Stimulated activated memory B cell treated with anti-CD40 and anti-IgM and Interleukin-4, amounts not matched to agents 10 μg/mL and 1 μg/mL and 100 μg/mL, for 72 hours (primary cell): ENCODE results near the gene CELF2.

Experiments used
- ATAC-seq: fragments of 150-1000 bp; cut with Tn5 transposase; 2 replicates; pipeline ENCODE4 v1.10.0; 2021
- H3K27ac Mint-ChIP-seq: one replicate; pipeline ENCODE4 v1.8.0; 2022; ENCODE audit warnings: mild to moderate bottlenecking, mixed read lengths
- H3K27me3 Mint-ChIP-seq: one replicate; pipeline ENCODE4 v1.8.0; 2022; ENCODE audit warnings: mixed read lengths
- H3K36me3 Mint-ChIP-seq: one replicate; pipeline ENCODE4 v1.8.0; 2022; ENCODE audit warnings: mixed read lengths
- H3K4me1 Mint-ChIP-seq: one replicate; pipeline ENCODE4 v1.8.0; 2022; ENCODE audit warnings: mixed read lengths
- H3K4me3 Mint-ChIP-seq: one replicate; pipeline ENCODE4 v1.8.0; 2022; ENCODE audit warnings: mild to moderate bottlenecking, moderate library complexity, mixed read lengths
- H3K9me3 Mint-ChIP-seq: one replicate; pipeline ENCODE4 v1.8.0; 2022; ENCODE audit warnings: mixed read lengths

Gene CELF2

DNA sequence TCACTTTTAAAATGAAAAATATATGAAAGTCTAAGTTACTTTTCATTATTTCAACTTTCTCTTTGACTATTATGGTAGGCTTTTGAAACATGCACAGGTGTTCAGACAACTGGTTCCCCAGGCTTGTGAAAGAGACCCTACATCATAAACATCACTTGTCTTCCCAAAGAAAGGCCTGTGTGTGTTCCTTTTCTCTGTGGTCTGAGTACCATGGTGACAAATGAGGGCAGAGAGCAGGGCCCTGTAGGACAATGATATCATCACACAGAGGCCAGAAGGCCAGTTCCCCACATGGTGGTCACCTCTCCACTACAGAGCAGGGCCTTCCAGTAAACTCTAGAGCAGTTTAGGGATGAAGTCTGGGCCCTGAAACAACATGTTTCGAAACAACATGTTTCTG lies 305.0 kb downstream of the CELF2 start:
- no peaks in the 10 kb centered on the region for H3K27me3 Mint-ChIP-seq
- H3K4me1 Mint-ChIP-seq, result peaks cover 43% of the 10 kb centered on the region
- no peak overlapping the region for H3K4me3 Mint-ChIP-seq
- no peak for ATAC-seq
- no peak overlapping the region for H3K27ac Mint-ChIP-seq
- peaks cover 87% of the 10 kb centered on the region for H3K36me3 Mint-ChIP-seq
- no peaks in the 10 kb centered on the region for H3K9me3 Mint-ChIP-seq

DNA sequence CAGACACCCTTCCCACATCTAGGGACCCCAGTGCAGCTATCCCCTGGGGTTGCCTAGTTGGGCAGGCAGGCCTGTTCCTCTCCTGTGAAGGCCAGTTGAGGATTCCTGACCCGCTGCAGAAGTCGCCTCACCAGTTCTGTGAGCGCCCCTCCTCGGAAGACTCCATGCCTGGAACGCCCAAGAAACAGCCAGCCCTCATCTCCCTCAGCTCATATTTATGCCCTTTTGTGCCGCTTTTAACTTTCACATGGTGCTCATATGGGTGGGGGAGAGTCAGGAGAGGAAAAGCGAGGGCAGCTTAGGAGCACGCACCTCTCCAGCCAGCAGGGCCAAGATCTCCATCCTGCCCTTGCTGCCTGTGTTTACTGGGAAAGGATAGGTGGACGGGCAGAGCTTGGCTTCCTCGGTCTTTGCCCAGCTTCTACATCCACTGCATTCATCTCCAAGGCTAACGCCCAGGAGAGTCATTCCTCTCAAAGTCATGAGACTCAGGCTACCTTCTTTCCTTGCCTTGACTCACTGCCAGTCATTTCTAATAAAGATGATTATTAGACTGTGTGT lies 307.2 kb downstream of the CELF2 start:
- no peak overlapping the region for H3K4me3 Mint-ChIP-seq
- no peaks in the 10 kb centered on the region for H3K27me3 Mint-ChIP-seq
- H3K9me3 Mint-ChIP-seq, result no peaks in the 10 kb centered on the region
- ATAC-seq, result no peak
- H3K27ac Mint-ChIP-seq, result no peak overlapping the region
- peaks cover 29% of the 10 kb centered on the region for H3K4me1 Mint-ChIP-seq
- H3K36me3 Mint-ChIP-seq, result peaks cover 82% of the 10 kb centered on the region

DNA sequence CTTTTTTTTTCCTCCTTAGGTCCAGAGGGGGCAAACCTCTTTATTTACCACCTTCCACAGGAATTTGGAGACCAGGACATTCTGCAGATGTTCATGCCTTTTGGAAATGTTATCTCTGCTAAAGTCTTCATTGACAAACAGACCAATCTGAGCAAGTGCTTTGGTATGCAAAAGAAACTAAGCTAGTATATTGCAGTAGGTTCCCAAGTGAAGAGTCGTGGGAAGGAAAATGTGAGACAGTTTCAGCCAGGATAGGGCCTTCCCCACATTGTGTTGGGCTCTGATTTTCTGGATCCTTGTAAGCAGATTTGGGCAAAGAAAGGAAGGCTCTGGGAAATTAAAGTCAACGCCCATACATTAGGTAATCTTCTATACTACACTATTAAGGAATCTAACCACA lies 308.1 kb downstream of the CELF2 start:
- Mint-ChIP-seq H3K27ac (peak overlapping the region; percentile 67), H3K4me1 (peaks cover 34% of the 10 kb centered on the region), H3K4me3 (no peak overlapping the region), H3K36me3 (peaks cover 82% of the 10 kb centered on the region), H3K9me3 (no peaks in the 10 kb centered on the region), H3K27me3 (no peaks in the 10 kb centered on the region)
- no peak for ATAC-seq

DNA sequence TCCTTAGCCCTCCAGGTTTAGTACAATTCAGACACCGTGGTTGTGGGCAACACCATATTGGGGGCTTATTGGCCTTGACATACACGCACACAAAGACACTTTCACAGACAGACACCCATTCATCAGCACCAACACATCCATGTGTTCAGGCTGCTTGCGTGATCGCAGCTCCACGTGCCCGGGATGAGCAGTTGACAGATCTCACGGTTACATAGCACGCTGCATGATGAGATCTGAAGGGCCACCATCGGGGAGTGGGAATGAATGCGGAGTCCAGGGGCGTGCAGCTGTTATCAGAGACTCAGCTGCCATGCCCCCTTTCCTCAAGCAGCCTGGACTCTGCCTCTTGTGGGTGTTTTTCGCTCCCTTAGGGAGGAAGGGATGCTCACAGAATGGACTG lies 308.6 kb downstream of the CELF2 start:
- Mint-ChIP-seq H3K4me3 (no peak overlapping the region), H3K9me3 (no peaks in the 10 kb centered on the region), H3K4me1 (peaks cover 31% of the 10 kb centered on the region), H3K27me3 (no peaks in the 10 kb centered on the region), H3K36me3 (peaks cover 77% of the 10 kb centered on the region), H3K27ac (peak overlapping the region; percentile 67)
- ATAC-seq, result no peak

DNA sequence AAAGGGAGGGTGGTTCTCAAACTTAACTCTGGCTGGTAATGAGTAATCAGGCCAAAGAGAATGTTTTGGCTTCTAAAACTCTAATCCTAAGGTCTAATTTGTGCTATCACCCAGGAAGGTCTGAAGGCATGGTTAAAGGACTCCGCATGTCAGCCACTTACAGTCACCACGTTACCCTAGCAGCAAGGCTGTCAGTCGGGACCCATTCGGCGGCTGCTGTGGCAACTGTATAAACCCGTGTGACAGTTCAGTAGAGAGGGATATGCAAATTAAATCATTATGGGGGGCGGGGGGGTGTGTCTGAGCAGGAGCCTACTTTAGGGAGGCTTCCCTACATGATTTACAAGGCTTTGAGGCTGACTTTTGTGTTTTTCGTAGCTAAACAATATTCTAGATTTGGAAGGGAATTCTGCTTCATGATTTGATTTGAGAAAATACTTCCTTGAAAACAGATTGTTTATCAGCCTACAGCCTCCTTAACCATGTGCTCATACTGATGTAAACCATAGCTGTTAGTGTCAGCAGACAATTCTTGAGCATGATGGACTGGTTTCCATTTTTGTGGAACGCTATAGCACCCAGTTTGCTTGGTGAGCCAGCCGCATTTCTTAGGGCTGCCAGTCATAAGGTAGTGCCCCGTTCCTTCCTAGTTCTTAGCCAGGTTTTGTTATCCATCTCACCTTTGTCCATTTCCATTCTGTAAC lies 309.4 kb downstream of the CELF2 start:
- H3K4me3 Mint-ChIP-seq, result no peak overlapping the region
- ATAC-seq, result no peak
- H3K4me1 Mint-ChIP-seq, result peaks cover 23% of the 10 kb centered on the region
- no peaks in the 10 kb centered on the region for H3K27me3 Mint-ChIP-seq
- peaks cover 76% of the 10 kb centered on the region for H3K36me3 Mint-ChIP-seq
- no peaks in the 10 kb centered on the region for H3K9me3 Mint-ChIP-seq
- peak overlapping the region; percentile 67 for H3K27ac Mint-ChIP-seq

DNA sequence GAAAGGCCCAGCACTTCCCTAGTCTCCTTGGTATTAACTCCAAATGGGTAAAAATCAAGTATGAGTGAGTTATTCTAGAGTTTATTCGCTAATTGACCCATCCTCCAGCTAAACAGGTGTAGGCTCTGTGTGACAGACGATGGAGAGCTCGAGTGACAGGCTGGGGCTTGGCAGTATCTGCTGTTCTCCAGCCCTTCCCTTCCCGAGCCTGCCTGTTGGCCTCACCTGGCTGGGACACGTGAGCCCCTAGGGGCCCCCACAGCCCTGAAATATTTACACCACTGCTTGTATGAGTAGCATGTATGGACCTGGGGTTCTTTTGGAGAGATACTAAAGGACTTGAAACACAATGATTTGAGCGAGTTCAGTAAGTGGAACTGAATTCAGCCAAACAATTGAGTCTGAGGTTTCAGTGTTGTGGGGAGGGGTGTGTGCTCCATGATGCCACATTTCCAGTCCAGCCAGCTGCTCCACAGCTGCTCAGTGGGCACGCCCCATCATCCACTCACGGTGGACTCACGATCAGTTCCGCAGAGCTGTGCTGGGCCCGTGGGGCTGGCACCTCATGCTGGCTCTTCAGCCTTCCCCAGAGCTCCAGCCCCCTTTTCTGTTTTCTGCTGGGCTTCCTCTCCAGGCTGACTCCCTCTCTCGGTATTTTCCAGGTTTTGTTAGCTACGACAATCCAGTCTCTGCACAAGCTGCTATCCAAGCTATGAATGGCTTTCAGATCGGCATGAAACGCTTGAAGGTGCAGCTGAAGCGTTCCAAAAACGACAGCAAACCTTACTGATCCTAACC lies 310.8 kb downstream of the CELF2 start:
- peak overlapping the region; percentile 51 for H3K27ac Mint-ChIP-seq
- no peaks in the 10 kb centered on the region for H3K27me3 Mint-ChIP-seq
- no peak for ATAC-seq
- peaks cover 28% of the 10 kb centered on the region for H3K4me1 Mint-ChIP-seq
- no peaks in the 10 kb centered on the region for H3K9me3 Mint-ChIP-seq
- peaks cover 80% of the 10 kb centered on the region for H3K36me3 Mint-ChIP-seq
- no peak overlapping the region for H3K4me3 Mint-ChIP-seq

DNA sequence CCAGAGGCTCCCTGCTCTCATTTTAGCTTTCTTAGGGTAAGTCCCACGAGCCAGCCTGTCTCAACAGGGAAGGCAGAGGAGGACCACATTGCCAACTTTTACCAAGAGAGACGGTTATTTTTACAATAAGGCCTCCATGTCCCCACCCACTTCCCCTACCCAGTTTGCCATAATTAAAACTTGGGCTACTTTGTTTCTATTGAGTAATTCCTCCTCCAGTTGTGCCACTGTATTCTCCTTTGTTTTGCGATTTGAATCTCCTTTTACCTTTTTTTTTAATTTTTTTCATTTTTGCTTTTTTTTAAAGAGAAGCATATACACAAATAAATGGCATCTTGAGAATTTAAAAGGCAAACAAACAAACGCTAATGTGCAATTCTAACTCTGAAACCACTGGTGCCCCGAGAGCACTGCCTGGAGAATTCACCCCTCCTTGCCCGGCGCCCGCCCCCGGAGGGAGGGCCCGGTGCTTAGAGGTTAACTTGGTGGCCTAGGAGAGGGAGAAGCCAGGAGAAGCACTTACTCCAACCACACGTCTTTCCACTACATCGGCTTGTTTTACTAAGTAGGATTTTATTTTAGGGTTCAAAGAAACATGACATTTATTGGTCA lies 311.5 kb downstream of the CELF2 start:
- peaks cover 81% of the 10 kb centered on the region for H3K36me3 Mint-ChIP-seq
- peak overlapping the region; percentile 51 for H3K27ac Mint-ChIP-seq

DNA sequence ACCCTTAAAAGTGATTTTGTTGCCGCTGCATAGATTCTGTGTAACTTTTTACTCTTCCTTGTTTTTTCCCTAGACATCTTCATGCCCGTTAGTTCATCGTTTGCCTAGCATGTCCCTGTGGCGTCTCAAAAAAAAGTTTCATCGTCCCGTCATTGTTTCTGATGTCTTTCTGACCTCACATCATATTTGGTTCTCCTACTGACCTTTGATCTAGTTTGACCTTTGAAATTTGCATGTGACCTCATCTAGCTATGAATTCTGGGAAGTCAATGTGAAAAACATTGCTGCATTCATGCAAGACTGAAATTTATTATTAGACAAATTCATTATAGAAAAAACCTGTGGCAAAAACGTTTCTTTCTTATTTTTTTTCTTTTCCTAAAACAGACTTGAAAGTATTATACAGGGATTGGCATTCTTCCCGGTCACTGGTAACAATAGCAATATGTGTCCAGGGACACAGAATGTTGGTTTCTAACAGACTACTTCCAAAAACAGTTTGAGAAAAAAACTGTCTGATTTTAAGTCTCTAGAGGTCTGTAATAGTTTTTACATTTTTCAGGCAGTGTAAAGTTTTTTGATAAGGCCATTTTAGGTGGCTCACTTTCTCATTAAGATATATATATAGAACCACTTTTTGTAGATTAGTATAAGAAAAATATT lies 312.8 kb downstream of the CELF2 start:
- Mint-ChIP-seq H3K4me1 (peaks cover 44% of the 10 kb centered on the region), H3K27ac (peak overlapping the region; percentile 34), H3K27me3 (no peaks in the 10 kb centered on the region), H3K36me3 (peaks cover 81% of the 10 kb centered on the region), H3K4me3 (no peak overlapping the region), H3K9me3 (no peaks in the 10 kb centered on the region)
- ATAC-seq, result no peak

More for the DNA sequence above, 311.5 kb downstream of the CELF2 start:
- Mint-ChIP-seq H3K27me3 (no peaks in the 10 kb centered on the region), H3K4me3 (no peak overlapping the region), H3K4me1 (peaks cover 31% of the 10 kb centered on the region), H3K9me3 (no peaks in the 10 kb centered on the region)
- no peak for ATAC-seq

DNA sequence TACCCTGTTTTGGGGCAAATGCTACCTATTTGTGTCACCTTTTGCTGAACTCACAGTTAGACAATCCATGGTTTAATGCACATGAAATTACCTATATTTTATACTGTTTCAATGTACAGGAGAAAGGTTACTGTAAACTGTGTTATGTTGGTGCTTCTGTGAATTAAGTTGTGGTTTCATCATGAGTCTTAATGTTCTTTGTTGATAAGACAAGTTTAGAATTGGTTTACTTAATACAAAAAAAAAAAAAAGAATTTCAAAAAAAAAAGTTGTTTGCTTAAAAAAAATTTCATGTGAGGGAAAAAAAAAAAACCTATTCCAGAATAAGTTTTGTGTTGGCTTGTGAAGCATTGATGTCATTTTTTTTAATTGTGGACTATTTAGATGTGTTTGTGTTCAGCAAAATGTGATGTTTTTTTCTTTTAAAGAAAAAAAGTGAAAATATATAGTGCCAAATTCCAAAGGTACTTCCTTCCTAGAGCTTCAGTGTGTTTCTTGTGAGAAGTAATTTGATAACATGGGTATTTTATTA lies 313.4 kb downstream of the CELF2 start:
- peaks cover 39% of the 10 kb centered on the region for H3K4me1 Mint-ChIP-seq
- no peak for ATAC-seq
- H3K9me3 Mint-ChIP-seq, result no peaks in the 10 kb centered on the region
- peaks cover 75% of the 10 kb centered on the region for H3K36me3 Mint-ChIP-seq
- no peak overlapping the region for H3K4me3 Mint-ChIP-seq
- no peak overlapping the region for H3K27ac Mint-ChIP-seq
- no peaks in the 10 kb centered on the region for H3K27me3 Mint-ChIP-seq

DNA sequence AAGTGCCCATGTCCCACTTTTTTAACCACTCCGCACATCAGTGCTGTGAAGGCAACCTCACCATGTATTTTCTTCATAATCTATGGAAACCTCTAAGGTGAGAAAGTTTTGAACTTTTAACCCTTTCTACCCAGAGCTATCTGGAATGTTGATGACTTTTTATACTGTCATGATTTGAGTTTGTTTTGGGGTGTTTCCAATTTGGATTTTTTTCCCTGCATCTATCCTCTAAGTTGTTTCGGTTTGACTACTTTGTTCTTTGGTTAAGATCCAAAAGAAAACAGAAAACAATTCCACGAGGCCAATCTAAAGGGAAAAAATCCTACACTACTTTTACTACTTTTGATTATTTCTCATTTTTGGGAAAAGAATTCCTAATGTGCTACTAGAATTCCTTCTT lies 314.1 kb downstream of the CELF2 start:
- H3K4me3 Mint-ChIP-seq, result no peak overlapping the region
- peaks cover 69% of the 10 kb centered on the region for H3K36me3 Mint-ChIP-seq
- ATAC-seq, result no peak
- H3K27ac Mint-ChIP-seq, result no peak overlapping the region
- H3K9me3 Mint-ChIP-seq, result no peaks in the 10 kb centered on the region
- H3K4me1 Mint-ChIP-seq, result peaks cover 35% of the 10 kb centered on the region
- no peaks in the 10 kb centered on the region for H3K27me3 Mint-ChIP-seq

DNA sequence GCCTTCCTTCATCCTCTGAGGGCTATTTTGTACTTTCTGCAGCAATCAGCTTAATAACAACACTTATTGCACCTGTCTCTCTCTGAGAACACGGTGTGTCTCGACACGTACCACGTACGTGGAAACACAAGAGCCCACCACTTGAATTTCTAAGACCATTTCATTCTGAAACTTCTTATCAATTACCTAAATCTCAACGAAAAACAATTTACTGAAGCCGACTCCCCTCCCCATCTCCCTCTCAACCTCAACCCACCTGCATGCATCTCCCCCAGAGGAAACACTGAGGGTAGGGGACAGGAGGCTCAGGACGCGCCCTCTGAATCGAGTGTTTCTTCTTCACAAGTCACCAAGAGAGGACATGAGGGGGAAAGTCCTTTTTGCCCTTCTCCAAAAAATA lies 315.2 kb downstream of the CELF2 start:
- Mint-ChIP-seq H3K36me3 (peaks cover 58% of the 10 kb centered on the region), H3K4me3 (no peak overlapping the region), H3K4me1 (peaks cover 35% of the 10 kb centered on the region), H3K27me3 (no peaks in the 10 kb centered on the region), H3K27ac (peak overlapping the region; percentile 29), H3K9me3 (no peaks in the 10 kb centered on the region)
- no peak for ATAC-seq

DNA sequence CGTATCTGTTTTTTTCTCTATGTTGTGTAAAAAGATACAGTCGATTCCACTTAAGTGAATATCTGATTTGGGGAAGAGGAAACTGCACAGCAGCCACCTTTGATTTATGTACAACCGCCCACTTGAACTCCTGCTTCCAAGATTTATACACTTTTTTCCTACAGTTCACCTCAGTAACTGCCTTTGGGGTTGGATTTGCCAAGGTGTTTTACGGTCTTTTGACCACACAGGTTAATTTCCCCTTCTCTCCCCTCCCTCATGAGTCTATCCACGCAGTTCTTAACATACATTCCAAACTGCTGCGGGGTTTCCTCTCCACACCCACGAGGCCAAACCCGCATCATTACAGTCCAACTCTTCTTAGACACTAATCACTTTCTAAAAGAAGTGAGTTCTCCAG lies 316.8 kb downstream of the CELF2 start:
- Mint-ChIP-seq H3K27me3 (no peaks in the 10 kb centered on the region), H3K4me1 (peaks cover 35% of the 10 kb centered on the region), H3K27ac (peak overlapping the region; percentile 53), H3K9me3 (no peaks in the 10 kb centered on the region), H3K4me3 (no peak overlapping the region), H3K36me3 (peaks cover 47% of the 10 kb centered on the region)
- no peak for ATAC-seq

DNA sequence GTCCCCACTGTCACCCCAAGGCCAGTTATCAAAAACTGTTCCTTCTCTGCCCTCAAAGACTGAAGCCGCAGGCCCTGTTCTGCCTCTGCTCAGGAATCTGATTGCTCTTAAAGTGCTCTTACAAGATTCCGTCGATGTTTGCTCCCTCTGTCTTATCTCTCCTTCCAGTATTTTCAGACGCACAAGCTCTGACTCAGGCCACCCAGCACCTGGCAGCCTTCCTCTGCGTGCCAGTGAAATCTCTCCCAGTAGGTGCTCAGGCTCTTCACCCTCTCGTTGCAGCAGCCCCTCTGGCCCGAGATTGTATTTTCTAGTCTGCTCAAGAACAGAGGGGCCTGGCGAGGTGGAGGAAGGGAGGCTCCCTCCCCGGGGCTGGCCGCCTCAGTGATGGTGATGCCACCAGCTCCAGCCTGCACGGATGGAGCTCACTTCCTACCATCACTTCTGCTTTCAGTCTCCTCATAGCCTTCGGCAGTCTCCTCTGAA lies 317.5 kb downstream of the CELF2 start:
- peak; percentile 79 for ATAC-seq

DNA sequence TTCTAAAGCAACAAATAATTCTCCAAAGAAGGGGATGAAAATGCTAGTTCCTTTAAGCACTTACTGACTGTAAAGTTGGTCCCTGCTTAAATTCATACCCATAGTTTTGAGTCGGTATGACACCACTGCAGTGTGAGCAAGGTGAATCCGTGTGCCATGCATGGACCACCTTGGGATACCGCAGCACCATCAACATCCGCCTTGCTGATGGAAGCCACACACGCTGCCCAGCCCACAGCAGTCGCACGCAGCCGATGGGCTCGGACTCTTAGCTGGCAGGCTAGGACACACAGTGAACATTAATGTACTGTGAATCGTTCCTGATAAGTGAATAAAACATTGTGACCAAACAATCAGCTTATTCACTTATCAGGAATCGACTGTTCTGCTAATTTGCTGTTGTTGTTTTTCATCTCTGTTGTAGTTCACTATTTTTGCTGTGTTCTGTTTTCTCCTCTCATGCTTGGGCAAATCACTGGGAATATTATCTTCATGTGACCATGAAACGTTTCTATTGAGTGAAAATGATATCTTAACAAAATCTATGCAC lies 318.3 kb downstream of the CELF2 start:
- Mint-ChIP-seq H3K9me3 (no peaks in the 10 kb centered on the region), H3K4me3 (no peak overlapping the region), H3K27ac (peak overlapping the region; percentile 36), H3K36me3 (peaks cover 37% of the 10 kb centered on the region), H3K4me1 (peaks cover 27% of the 10 kb centered on the region), H3K27me3 (no peaks in the 10 kb centered on the region)
- no peak for ATAC-seq

More for the DNA sequence above, 317.5 kb downstream of the CELF2 start:
- H3K36me3 Mint-ChIP-seq, result peaks cover 42% of the 10 kb centered on the region
- no peaks in the 10 kb centered on the region for H3K9me3 Mint-ChIP-seq
- H3K27ac Mint-ChIP-seq, result peak overlapping the region; percentile 53
- no peaks in the 10 kb centered on the region for H3K27me3 Mint-ChIP-seq
- H3K4me3 Mint-ChIP-seq, result no peak overlapping the region
- peaks cover 31% of the 10 kb centered on the region for H3K4me1 Mint-ChIP-seq
